Measurements from ENCODE around the gene HSDL1. TPM values are rescaled to one million over a fixed set of nuclear protein-coding genes. Genes with fewer than 3 reads are reported as not detected.

Gene HSDL1
- polyA plus RNA-seq, 1 donor from 2014 or later, result 217 TPM

DNA sequence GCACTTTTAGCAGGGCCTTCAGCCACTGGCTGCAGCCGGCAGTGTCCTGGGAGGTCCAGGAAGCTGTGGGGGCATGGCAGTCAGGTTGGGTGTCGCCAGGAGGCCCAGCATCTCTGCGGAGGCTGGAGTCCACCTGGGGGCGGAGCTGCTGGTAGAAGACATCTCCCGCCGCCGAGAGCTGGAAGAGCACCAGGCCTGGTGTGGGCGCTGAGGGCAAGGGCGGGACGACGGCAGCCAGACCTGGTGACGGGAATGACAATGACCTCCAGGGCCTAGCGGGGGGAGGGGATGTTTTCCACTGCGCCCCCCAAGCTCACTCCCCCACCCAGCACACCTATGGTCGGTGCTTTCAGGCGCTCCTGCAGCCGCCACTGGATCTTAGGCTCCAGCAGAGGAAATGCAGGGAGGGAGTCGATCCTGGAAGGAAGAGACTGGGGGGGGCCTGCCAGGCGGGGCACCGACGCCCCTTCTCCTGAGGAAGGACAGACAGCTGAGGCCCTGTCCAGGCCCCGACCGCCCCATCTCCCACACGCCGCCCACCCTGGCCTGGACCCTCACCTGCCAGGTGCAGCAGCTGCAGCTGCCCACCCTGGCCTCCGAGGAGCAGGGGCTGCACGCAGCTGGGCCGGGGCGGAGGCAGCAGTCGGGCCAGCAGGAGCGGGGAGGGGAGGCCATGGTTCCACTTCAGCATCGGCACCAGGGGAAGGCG, 34.8 kb upstream of the HSDL1 start:
- Histone ChIP-seq H3K4me2 (ENCODE audit: low read length) (no peak overlapping the region), H4K20me1 (ENCODE audit: insufficient read depth) (no peaks in the 10 kb centered on the region), H3K9me3 (ENCODE audit: low read length) (no peaks in the 10 kb centered on the region), H3K4me3 (ENCODE audit: low read length) (no peak overlapping the region), H2AFZ (ENCODE audit: low read depth, low read length) (no peak overlapping the region), H3K9me2 (ENCODE audit: insufficient read depth, low read length) (no peaks in the 10 kb centered on the region), H3K79me2 (replicated peaks; ENCODE audit: insufficient read depth, low read length) (no peaks in the 10 kb centered on the region), H3K9ac (ENCODE audit: low read length) (no peak overlapping the region), H3K27ac (ENCODE audit: low read length) (no peak overlapping the region), H3F3A (ENCODE audit: insufficient read depth, low read length, poor library complexity, severe bottlenecking) (no peaks in the 10 kb centered on the region), H3K36me3 (ENCODE audit: insufficient read depth, low read length) (no peaks in the 10 kb centered on the region), H3K27me3 (ENCODE audit: insufficient read depth, low read depth, low read length) (no peaks in the 10 kb centered on the region)
- TF ChIP-seq EZH2 (IDR thresholded peaks at IDR 0.05; ENCODE audit: borderline replicate concordance, insufficient read depth, low read length, poor library complexity, severe bottlenecking) (no peak), SMC3 (conservative IDR thresholded peaks at IDR 0.05; ENCODE audit: poor library complexity) (no peak), TAF1 (IDR thresholded peaks at IDR 0.05; ENCODE audit: low read depth) (no peak), RAD21 (conservative IDR thresholded peaks at IDR 0.05) (no peak)
- TF ChIP-seq, protein P1, sequence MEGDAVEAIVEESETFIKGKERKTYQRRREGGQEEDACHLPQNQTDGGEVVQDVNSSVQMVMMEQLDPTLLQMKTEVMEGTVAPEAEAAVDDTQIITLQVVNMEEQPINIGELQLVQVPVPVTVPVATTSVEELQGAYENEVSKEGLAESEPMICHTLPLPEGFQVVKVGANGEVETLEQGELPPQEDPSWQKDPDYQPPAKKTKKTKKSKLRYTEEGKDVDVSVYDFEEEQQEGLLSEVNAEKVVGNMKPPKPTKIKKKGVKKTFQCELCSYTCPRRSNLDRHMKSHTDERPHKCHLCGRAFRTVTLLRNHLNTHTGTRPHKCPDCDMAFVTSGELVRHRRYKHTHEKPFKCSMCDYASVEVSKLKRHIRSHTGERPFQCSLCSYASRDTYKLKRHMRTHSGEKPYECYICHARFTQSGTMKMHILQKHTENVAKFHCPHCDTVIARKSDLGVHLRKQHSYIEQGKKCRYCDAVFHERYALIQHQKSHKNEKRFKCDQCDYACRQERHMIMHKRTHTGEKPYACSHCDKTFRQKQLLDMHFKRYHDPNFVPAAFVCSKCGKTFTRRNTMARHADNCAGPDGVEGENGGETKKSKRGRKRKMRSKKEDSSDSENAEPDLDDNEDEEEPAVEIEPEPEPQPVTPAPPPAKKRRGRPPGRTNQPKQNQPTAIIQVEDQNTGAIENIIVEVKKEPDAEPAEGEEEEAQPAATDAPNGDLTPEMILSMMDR (IDR thresholded peaks at IDR 0.05; ENCODE audit: poor library complexity, severe bottlenecking), result no peak

DNA sequence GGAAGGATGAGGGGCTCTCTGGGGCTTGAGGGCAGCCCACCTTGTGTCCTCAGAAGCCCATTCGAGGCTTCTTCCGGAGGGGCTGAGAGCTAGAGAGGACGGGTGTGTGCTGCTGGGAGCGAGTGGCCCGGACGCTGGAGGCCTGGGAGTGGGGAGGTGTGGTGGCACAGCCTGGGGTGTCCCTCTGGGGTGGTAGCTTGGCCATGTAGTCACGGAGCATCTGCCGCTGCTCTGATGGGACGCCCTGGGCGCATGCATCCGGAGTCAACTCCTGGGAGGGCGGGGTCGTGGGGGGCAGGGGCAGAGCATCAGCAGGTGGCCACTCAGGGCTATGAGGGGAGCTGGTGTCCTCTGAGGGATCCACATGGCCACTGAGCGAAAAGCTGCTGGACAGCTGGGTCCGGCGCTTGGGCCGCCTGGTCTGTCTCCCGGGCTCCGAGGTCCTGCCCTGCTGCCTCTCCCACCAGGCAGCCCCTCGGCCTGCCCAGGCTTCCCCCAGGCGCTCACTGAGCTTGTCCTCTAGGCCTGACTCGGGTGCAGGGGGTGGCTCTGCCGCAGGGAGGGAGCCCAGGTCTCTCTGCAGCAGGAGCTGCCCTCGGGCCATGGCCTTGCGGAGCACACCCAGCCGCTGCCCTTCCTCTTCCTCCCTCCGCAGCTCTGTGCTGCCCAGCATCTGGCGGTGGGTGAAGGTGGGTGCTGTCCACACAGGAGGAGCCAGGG, 34.1 kb upstream of the HSDL1 start:
- Histone ChIP-seq H3K4me3 (ENCODE audit: low read length) (no peak overlapping the region), H3K9me2 (ENCODE audit: insufficient read depth, low read length) (no peaks in the 10 kb centered on the region), H3K4me2 (ENCODE audit: low read length) (no peak overlapping the region), H2AFZ (ENCODE audit: low read depth, low read length) (no peak overlapping the region), H3K79me2 (replicated peaks; ENCODE audit: insufficient read depth, low read length) (no peaks in the 10 kb centered on the region), H4K20me1 (ENCODE audit: insufficient read depth) (no peaks in the 10 kb centered on the region), H3K27me3 (ENCODE audit: insufficient read depth, low read depth, low read length) (no peaks in the 10 kb centered on the region), H3K9ac (ENCODE audit: low read length) (no peak overlapping the region), H3K9me3 (ENCODE audit: low read length) (no peaks in the 10 kb centered on the region), H3K27ac (ENCODE audit: low read length) (no peak overlapping the region), H3F3A (ENCODE audit: insufficient read depth, low read length, poor library complexity, severe bottlenecking) (no peaks in the 10 kb centered on the region), H3K36me3 (ENCODE audit: insufficient read depth, low read length) (no peaks in the 10 kb centered on the region)
- TF ChIP-seq SMC3 (conservative IDR thresholded peaks at IDR 0.05; ENCODE audit: poor library complexity) (no peak), RAD21 (conservative IDR thresholded peaks at IDR 0.05) (no peak), EP300 (conservative IDR thresholded peaks at IDR 0.05; ENCODE audit: poor library complexity, severe bottlenecking) (no peak), TAF1 (IDR thresholded peaks at IDR 0.05; ENCODE audit: low read depth) (no peak), POLR2AphosphoS5 (IDR thresholded peaks at IDR 0.05) (no peak)
- TF ChIP-seq, protein P2, sequence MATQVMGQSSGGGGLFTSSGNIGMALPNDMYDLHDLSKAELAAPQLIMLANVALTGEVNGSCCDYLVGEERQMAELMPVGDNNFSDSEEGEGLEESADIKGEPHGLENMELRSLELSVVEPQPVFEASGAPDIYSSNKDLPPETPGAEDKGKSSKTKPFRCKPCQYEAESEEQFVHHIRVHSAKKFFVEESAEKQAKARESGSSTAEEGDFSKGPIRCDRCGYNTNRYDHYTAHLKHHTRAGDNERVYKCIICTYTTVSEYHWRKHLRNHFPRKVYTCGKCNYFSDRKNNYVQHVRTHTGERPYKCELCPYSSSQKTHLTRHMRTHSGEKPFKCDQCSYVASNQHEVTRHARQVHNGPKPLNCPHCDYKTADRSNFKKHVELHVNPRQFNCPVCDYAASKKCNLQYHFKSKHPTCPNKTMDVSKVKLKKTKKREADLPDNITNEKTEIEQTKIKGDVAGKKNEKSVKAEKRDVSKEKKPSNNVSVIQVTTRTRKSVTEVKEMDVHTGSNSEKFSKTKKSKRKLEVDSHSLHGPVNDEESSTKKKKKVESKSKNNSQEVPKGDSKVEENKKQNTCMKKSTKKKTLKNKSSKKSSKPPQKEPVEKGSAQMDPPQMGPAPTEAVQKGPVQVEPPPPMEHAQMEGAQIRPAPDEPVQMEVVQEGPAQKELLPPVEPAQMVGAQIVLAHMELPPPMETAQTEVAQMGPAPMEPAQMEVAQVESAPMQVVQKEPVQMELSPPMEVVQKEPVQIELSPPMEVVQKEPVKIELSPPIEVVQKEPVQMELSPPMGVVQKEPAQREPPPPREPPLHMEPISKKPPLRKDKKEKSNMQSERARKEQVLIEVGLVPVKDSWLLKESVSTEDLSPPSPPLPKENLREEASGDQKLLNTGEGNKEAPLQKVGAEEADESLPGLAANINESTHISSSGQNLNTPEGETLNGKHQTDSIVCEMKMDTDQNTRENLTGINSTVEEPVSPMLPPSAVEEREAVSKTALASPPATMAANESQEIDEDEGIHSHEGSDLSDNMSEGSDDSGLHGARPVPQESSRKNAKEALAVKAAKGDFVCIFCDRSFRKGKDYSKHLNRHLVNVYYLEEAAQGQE (IDR thresholded peaks at IDR 0.05; ENCODE audit: borderline replicate concordance), result no peak
- TF ChIP-seq, protein P1 (IDR thresholded peaks at IDR 0.05; ENCODE audit: poor library complexity, severe bottlenecking), result no peak
